Smooth muscle cell (in vitro differentiated cells): ENCODE measurements around the gene GIT2. TPM values are rescaled to one million over a fixed set of nuclear protein-coding genes. Genes with fewer than 3 reads are reported as not detected.

ENCODE experiments used
- DNase-seq: peaks from one replicate; lab custom pipeline; 2025; ENCODE audit not compliant: unreplicated experiment; lab: John Stamatoyannopoulos, UW
- H2AFZ ChIP-seq: fragments of 200-600 bp; sonication (generic); 2 replicates; pipeline ENCODE4 v1.6.0; 2016; ENCODE audit warnings: antibody characterized with exemption, low read depth, mild to moderate bottlenecking
- H3F3A ChIP-seq: fragments of 200-600 bp; sonication (generic); 2 replicates; pipeline ENCODE4 v1.6.0; 2017; ENCODE audit warnings: antibody characterized with exemption, low read depth
- H3K27ac ChIP-seq: fragments of 200-600 bp; sonication (generic); 2 replicates; pipeline ENCODE4 v1.5.1; 2016; ENCODE audit warnings: low read depth, mild to moderate bottlenecking
- H3K27me3 ChIP-seq: fragments of 200-600 bp; sonication (generic); 2 replicates; pipeline ENCODE4 v1.6.1; 2016; ENCODE audit warnings: low read depth, mild to moderate bottlenecking
- H3K36me3 ChIP-seq: fragments of 200-600 bp; sonication (generic); 2 replicates; pipeline ENCODE4 v1.5.1; 2016; ENCODE audit warnings: low read depth
- H3K4me1 ChIP-seq: fragments of 200-600 bp; sonication (generic); 2 replicates; pipeline ENCODE4 v1.5.1; 2016; ENCODE audit warnings: low read depth
- H3K4me2 ChIP-seq: fragments of 200-600 bp; sonication (generic); 2 replicates; pipeline ENCODE4 v1.6.0; 2016; ENCODE audit warnings: mild to moderate bottlenecking
- H3K4me3 ChIP-seq: fragments of 200-600 bp; sonication (generic); 2 replicates; pipeline ENCODE4 v1.5.1; 2016; ENCODE audit warnings: mild to moderate bottlenecking
- H3K79me2 ChIP-seq: fragments of 200-600 bp; sonication (generic); 2 replicates; pipeline ENCODE4 v1.6.0; 2016; ENCODE audit warnings: low read depth, mild to moderate bottlenecking
- H3K9ac ChIP-seq: fragments of 200-600 bp; sonication (generic); 2 replicates; pipeline ENCODE4 v1.6.0; 2016; ENCODE audit warnings: low read depth
- H3K9me3 ChIP-seq: fragments of 200-600 bp; sonication (generic); replicated peaks from 2 replicates; pipeline ENCODE4 v1.5.1; 2016; ENCODE audit warnings: low read depth
- H4K20me1 ChIP-seq: fragments of 200-600 bp; sonication (generic); 2 replicates; pipeline ENCODE4 v1.6.0; 2016; ENCODE audit warnings: low read depth
- CTCF ChIP-seq: fragments of 200-600 bp; sonication (generic); IDR thresholded peaks from 2 replicates; pipeline ENCODE4 v1.5.1; 2017; ENCODE audit warnings: borderline replicate concordance, mild to moderate bottlenecking, antibody characterized with exemption; ENCODE audit not compliant: insufficient read depth, poor library complexity, severe bottlenecking
- WGBS: methylation state at CpG from one replicate; pipeline ENCODE4 v1.1.7; 2016; ENCODE audit warnings: low lambda C conversion rate; 5-methylcytosine and 5-hydroxymethylcytosine counted together
- polyA plus RNA-seq: library from polyadenylated mRNA; unstranded; fragments of >200 nt; fragmentation: Nextera tagmentation; extraction: Ambion mirVana; gene quantifications from 2 replicates; pipeline ENCODE4 v1.2.1, GENCODE V29; 2016
- total RNA-seq: library from RNA; depleted of rRNA; stranded (reverse); fragments of >200 nt; gene quantifications from 2 replicates; pipeline ENCODE4 v1.2.3, GENCODE V29; 2014

The GIT2 gene
- total and polyA plus RNA-seq, 2 experiments from 2014 or later: 20.3 to 27.3 TPM

GRCh38 chr12:109949089-109949488, 47.1 kb downstream of the GIT2 start:
- Histone ChIP-seq H3K4me2 (no peak overlapping the region), H3K27ac (no peak overlapping the region), H3K9me3 (no peaks in the 10 kb centered on the region), H3F3A (no peaks in the 10 kb centered on the region), H2AFZ (no peak overlapping the region), H3K9ac (no peak overlapping the region), H4K20me1 (no peaks in the 10 kb centered on the region), H3K79me2 (no peaks in the 10 kb centered on the region), H3K27me3 (no peaks in the 10 kb centered on the region), H3K4me1 (no peaks in the 10 kb centered on the region), H3K4me3 (no peak overlapping the region), H3K36me3 (no peaks in the 10 kb centered on the region)
- no peak for DNase-seq
- WGBS: 80% methylated on average over 1 of the region's 1 CpG
- no peak for TF ChIP-seq CTCF

DNA sequence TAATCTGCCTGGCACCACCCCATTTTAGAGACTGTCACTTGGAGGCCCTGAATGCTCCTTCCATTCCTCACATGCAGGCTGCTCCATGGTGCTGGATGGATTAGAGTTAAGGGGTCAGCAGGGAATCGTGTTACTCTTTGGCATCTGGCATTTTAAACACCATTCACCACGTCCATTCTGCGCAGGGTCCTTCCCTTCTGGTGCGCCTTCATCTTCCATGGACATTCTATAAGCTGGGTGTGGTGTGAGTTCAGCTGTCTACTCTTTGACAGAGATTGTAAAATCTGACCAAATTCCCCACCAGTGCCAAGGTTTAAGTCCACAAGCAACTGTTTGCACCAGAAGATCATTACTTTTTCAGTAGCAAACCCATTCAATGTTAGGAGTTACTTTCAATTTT, 47.8 kb downstream of the GIT2 start:
- H3K4me1 ChIP-seq: no peaks in the 10 kb centered on the region
- H3K4me2 ChIP-seq: no peak overlapping the region
- no peak overlapping the region for H2AFZ ChIP-seq
- no peaks in the 10 kb centered on the region for H4K20me1 ChIP-seq
- H3K36me3 ChIP-seq: no peaks in the 10 kb centered on the region
- H3K9me3 ChIP-seq: no peaks in the 10 kb centered on the region
- no peaks in the 10 kb centered on the region for H3K27me3 ChIP-seq
- no peak for TF ChIP-seq CTCF
- no peaks in the 10 kb centered on the region for H3K79me2 ChIP-seq
- no peaks in the 10 kb centered on the region for H3F3A ChIP-seq
- H3K4me3 ChIP-seq: no peak overlapping the region
- H3K27ac ChIP-seq: no peak overlapping the region
- 97% methylated on average over 4 of the region's 4 CpGs for WGBS
- no peak for DNase-seq
- no peak overlapping the region for H3K9ac ChIP-seq

- Histone ChIP-seq H3K4me2 (no peak overlapping the region), H3K79me2 (no peaks in the 10 kb centered on the region), H4K20me1 (no peaks in the 10 kb centered on the region), H3K4me1 (no peaks in the 10 kb centered on the region), H3K4me3 (no peak overlapping the region), H3F3A (no peaks in the 10 kb centered on the region), H3K27ac (no peak overlapping the region), H3K9ac (no peak overlapping the region), H3K9me3 (no peaks in the 10 kb centered on the region), H3K36me3 (no peaks in the 10 kb centered on the region), H2AFZ (no peak overlapping the region), H3K27me3 (no peaks in the 10 kb centered on the region)
- DNase-seq: no peak
- no peak for TF ChIP-seq CTCF
- 96% methylated on average over 3 of the region's 3 CpGs for WGBS
Measured at GRCh38 chr12:109947521-109947920, 48.6 kb downstream of the GIT2 start.

GRCh38 chr12:109946913-109947312, 49.3 kb downstream of the GIT2 start:
- no peak overlapping the region for H3K27ac ChIP-seq
- no peaks in the 10 kb centered on the region for H4K20me1 ChIP-seq
- no peaks in the 10 kb centered on the region for H3K36me3 ChIP-seq
- no peak for DNase-seq
- H3K9me3 ChIP-seq: no peaks in the 10 kb centered on the region
- H2AFZ ChIP-seq: no peak overlapping the region
- 93% methylated on average over 9 of the region's 9 CpGs for WGBS
- H3K9ac ChIP-seq: no peak overlapping the region
- H3F3A ChIP-seq: no peaks in the 10 kb centered on the region
- no peak for TF ChIP-seq CTCF
- no peak overlapping the region for H3K4me2 ChIP-seq
- H3K79me2 ChIP-seq: no peaks in the 10 kb centered on the region
- no peaks in the 10 kb centered on the region for H3K4me1 ChIP-seq
- H3K27me3 ChIP-seq: no peaks in the 10 kb centered on the region
- no peak overlapping the region for H3K4me3 ChIP-seq
